NB4 (cell line): ENCODE measurements around the gene ANKRD11.

Experiments used
- CTCF ChIP-seq: IDR thresholded peaks from one replicate; pipeline ENCODE4 v1.5.1; 2012; ENCODE audit warnings: low read depth, low read length
- MYC ChIP-seq: IDR thresholded peaks from 2 replicates; pipeline ENCODE4 v1.6.1; 2011; ENCODE audit warnings: low read depth, low read length
- POLR2A ChIP-seq: IDR thresholded peaks from 2 replicates; pipeline ENCODE4 v1.6.1; 2011; ENCODE audit warnings: mild to moderate bottlenecking; ENCODE audit not compliant: insufficient read length; ENCODE audit errors: extremely low read depth
- TF ChIP-seq, protein P1 (sequence below): IDR thresholded peaks from 2 replicates; pipeline ENCODE4 v1.6.1; 2011; ENCODE audit warnings: low read depth, low read length

DNA sequence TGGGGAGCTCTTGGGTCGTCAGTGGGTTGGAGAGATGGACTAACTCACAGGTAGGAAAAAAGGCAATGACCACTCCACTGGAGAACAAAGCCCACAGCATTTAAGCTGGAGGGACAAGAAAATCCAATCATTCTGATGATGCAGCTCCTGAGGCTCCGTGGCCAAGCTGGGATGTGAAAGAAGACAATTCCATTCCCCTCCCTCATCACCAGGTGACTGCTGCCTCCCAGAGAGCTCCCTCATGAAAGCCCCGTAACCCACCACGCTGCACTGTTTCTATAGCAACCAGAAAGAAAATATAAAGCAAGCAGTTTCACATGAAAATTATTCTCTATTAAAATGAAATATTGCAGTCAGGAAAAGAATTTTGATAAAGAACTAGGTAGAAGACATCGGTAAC, 15.2 kb downstream of the ANKRD11 start:
- TF ChIP-seq, protein P1, sequence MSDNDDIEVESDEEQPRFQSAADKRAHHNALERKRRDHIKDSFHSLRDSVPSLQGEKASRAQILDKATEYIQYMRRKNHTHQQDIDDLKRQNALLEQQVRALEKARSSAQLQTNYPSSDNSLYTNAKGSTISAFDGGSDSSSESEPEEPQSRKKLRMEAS = no peak
- TF ChIP-seq CTCF = no peak
- no peak for TF ChIP-seq MYC
- TF ChIP-seq POLR2A = no peak
